BLaER1 (cell line): Measurements from ENCODE around the gene YWHAG.
A peak's percentile ranks its signal among the peaks of the same experiment; 100 is the strongest.
"Not testable (repeated sequence)": the region's sequence is repeated elsewhere in the genome, so short reads cannot be mapped to it uniquely, and the experiment has no call there.

Source experiments
- H3K27ac ChIP-seq: shearing (Covaris generic); formaldehyde crosslinking; 2 replicates; pipeline ENCODE4 v1.8.1; 2022
- H3K27me3 ChIP-seq: shearing (Covaris generic); formaldehyde crosslinking; 2 replicates; pipeline ENCODE4 v1.8.1; 2022
- H3K36me3 ChIP-seq: shearing (Covaris generic); formaldehyde crosslinking; 2 replicates; pipeline ENCODE4 v1.8.1; 2022
- H3K4me1 ChIP-seq: shearing (Covaris generic); formaldehyde crosslinking; 2 replicates; pipeline ENCODE4 v1.8.1; 2022
- H3K4me2 ChIP-seq: shearing (Covaris generic); formaldehyde crosslinking; 2 replicates; pipeline ENCODE4 v1.8.1; 2022
- H3K4me3 ChIP-seq: shearing (Covaris generic); formaldehyde crosslinking; 2 replicates; pipeline ENCODE4 v1.8.1; 2022
- H3K9ac ChIP-seq: shearing (Covaris generic); formaldehyde crosslinking; 2 replicates; pipeline ENCODE4 v1.8.1; 2022
- H3K9me3 ChIP-seq: shearing (Covaris generic); formaldehyde crosslinking; 2 replicates; pipeline ENCODE4 v1.8.1; 2022
- H4K20me1 ChIP-seq: shearing (Covaris generic); formaldehyde crosslinking; 2 replicates; pipeline ENCODE4 v1.8.1; 2022
- Cebpa-rat ChIP-seq: shearing (Covaris generic); IDR thresholded peaks from 2 replicates; pipeline ENCODE4 v1.8.1; 2022

YWHAG gene

GRCh38 chr7:76338298-76339084, 20.3 kb downstream of the YWHAG start:
- Histone ChIP-seq H3K9me3 (no peaks in the 10 kb centered on the region), H3K4me3 (no peak overlapping the region), H3K4me1 (peaks cover 9% of the 10 kb centered on the region), H4K20me1 (peaks cover 100% of the 10 kb centered on the region), H3K27ac (no peak overlapping the region), H3K27me3 (no peaks in the 10 kb centered on the region), H3K9ac (no peak overlapping the region), H3K36me3 (peaks cover 99% of the 10 kb centered on the region), H3K4me2 (no peak overlapping the region)
- no peak for TF ChIP-seq Cebpa-rat

GRCh38 chr7:76337147-76337546, 21.6 kb downstream of the YWHAG start:
- Histone ChIP-seq H3K4me1 (peaks cover 23% of the 10 kb centered on the region), H3K36me3 (peaks cover 99% of the 10 kb centered on the region), H3K9ac (no peak overlapping the region), H3K4me2 (no peak overlapping the region), H3K9me3 (no peaks in the 10 kb centered on the region), H3K4me3 (no peak overlapping the region), H3K27me3 (no peaks in the 10 kb centered on the region), H3K27ac (no peak overlapping the region), H4K20me1 (peaks cover 100% of the 10 kb centered on the region)
- no peak for TF ChIP-seq Cebpa-rat

- Histone ChIP-seq H3K4me1 (peaks cover 28% of the 10 kb centered on the region), H3K27ac (no peak overlapping the region), H3K9ac (no peak overlapping the region), H3K4me3 (no peak overlapping the region), H3K9me3 (no peaks in the 10 kb centered on the region), H3K4me2 (no peak overlapping the region), H4K20me1 (peaks cover 100% of the 10 kb centered on the region), H3K36me3 (peaks cover 99% of the 10 kb centered on the region), H3K27me3 (no peaks in the 10 kb centered on the region)
- TF ChIP-seq Cebpa-rat, result no peak
These were observed 22.7 kb downstream of the YWHAG start for GRCh38 chr7:76336094-76336493.

- H3K36me3 ChIP-seq, result peaks cover 99% of the 10 kb centered on the region
- not testable (repeated sequence) for H3K9ac ChIP-seq, H3K9me3 ChIP-seq, H3K4me2 ChIP-seq, H3K27me3 ChIP-seq, H3K4me3 ChIP-seq, H3K27ac ChIP-seq
- H3K4me1 ChIP-seq, result peaks cover 28% of the 10 kb centered on the region
- peaks cover 100% of the 10 kb centered on the region for H4K20me1 ChIP-seq
These were observed 23.4 kb downstream of the YWHAG start for GRCh38 chr7:76335417-76335816.

- H3K9ac ChIP-seq, result no peak overlapping the region
- H3K36me3 ChIP-seq, result peaks cover 99% of the 10 kb centered on the region
- no peaks in the 10 kb centered on the region for H3K9me3 ChIP-seq
- no peaks in the 10 kb centered on the region for H3K27me3 ChIP-seq
- no peak overlapping the region for H3K4me3 ChIP-seq
- no peak for TF ChIP-seq Cebpa-rat
- H3K4me1 ChIP-seq, result peaks cover 34% of the 10 kb centered on the region
- no peak overlapping the region for H3K27ac ChIP-seq
- H3K4me2 ChIP-seq, result no peak overlapping the region
- peaks cover 100% of the 10 kb centered on the region for H4K20me1 ChIP-seq
These were observed 24.3 kb downstream of the YWHAG start for GRCh38 chr7:76334320-76334967.

- 0 out of 2 replicates have a peak overlapping the region, but pooled peaks have one; percentile 10 for H3K9ac ChIP-seq
- H3K27me3 ChIP-seq, result no peaks in the 10 kb centered on the region
- no peak for TF ChIP-seq Cebpa-rat
- H3K4me2 ChIP-seq, result no peak overlapping the region
- H3K4me3 ChIP-seq, result no peak overlapping the region
- peaks cover 99% of the 10 kb centered on the region for H3K36me3 ChIP-seq
- no peaks in the 10 kb centered on the region for H3K9me3 ChIP-seq
- no peak overlapping the region for H3K27ac ChIP-seq
- H3K4me1 ChIP-seq, result peaks cover 37% of the 10 kb centered on the region
- peaks cover 100% of the 10 kb centered on the region for H4K20me1 ChIP-seq
These were observed 25.2 kb downstream of the YWHAG start for GRCh38 chr7:76333511-76334101.

- Histone ChIP-seq H3K4me3 (no peak overlapping the region), H3K4me1 (peaks cover 46% of the 10 kb centered on the region), H4K20me1 (peaks cover 100% of the 10 kb centered on the region), H3K9me3 (no peaks in the 10 kb centered on the region), H3K27me3 (no peaks in the 10 kb centered on the region), H3K27ac (no peak overlapping the region), H3K4me2 (no peak overlapping the region), H3K9ac (no peak overlapping the region), H3K36me3 (peaks cover 94% of the 10 kb centered on the region)
- TF ChIP-seq Cebpa-rat, result no peak
These were observed 26.7 kb downstream of the YWHAG start for GRCh38 chr7:76332078-76332477.

GRCh38 chr7:76330673-76331072, 28.1 kb downstream of the YWHAG start:
- no peaks in the 10 kb centered on the region for H3K27me3 ChIP-seq
- peaks cover 100% of the 10 kb centered on the region for H4K20me1 ChIP-seq
- no peak overlapping the region for H3K4me3 ChIP-seq
- no peak for TF ChIP-seq Cebpa-rat
- H3K4me2 ChIP-seq, result no peak overlapping the region
- no peak overlapping the region for H3K27ac ChIP-seq
- H3K9ac ChIP-seq, result no peak overlapping the region
- H3K36me3 ChIP-seq, result peaks cover 92% of the 10 kb centered on the region
- H3K9me3 ChIP-seq, result no peaks in the 10 kb centered on the region
- peaks cover 46% of the 10 kb centered on the region for H3K4me1 ChIP-seq

GRCh38 chr7:76330261-76330660, 28.5 kb downstream of the YWHAG start:
- no peak for TF ChIP-seq Cebpa-rat
- Histone ChIP-seq H3K27ac (no peak overlapping the region), H3K36me3 (peaks cover 92% of the 10 kb centered on the region)

GRCh38 chr7:76329479-76329878, 29.3 kb downstream of the YWHAG start:
- no peak overlapping the region for H3K4me3 ChIP-seq
- no peak overlapping the region for H3K4me2 ChIP-seq
- H3K27me3 ChIP-seq, result no peaks in the 10 kb centered on the region
- peaks cover 100% of the 10 kb centered on the region for H4K20me1 ChIP-seq
- H3K9me3 ChIP-seq, result no peaks in the 10 kb centered on the region
- no peak for TF ChIP-seq Cebpa-rat
- no peak overlapping the region for H3K27ac ChIP-seq
- H3K4me1 ChIP-seq, result peaks cover 46% of the 10 kb centered on the region
- no peak overlapping the region for H3K9ac ChIP-seq
- H3K36me3 ChIP-seq, result peaks cover 92% of the 10 kb centered on the region

More at GRCh38 chr7:76330261-76330660, 28.5 kb downstream of the YWHAG start:
- Histone ChIP-seq H3K27me3 (no peaks in the 10 kb centered on the region), H3K4me3 (no peak overlapping the region), H3K4me1 (peaks cover 46% of the 10 kb centered on the region), H3K9me3 (no peaks in the 10 kb centered on the region), H3K9ac (no peak overlapping the region), H4K20me1 (peaks cover 100% of the 10 kb centered on the region), H3K4me2 (no peak overlapping the region)
